ENCODE results near the gene VCPKMT.

GRCh38 chr14:50088117-50088515, 28.3 kb downstream of the VCPKMT start:
- TF ChIP-seq EZH2 (IDR thresholded peaks at IDR 0.05; ENCODE audit: borderline replicate concordance, low read depth, low read length), result no peak
- TF ChIP-seq, protein P1, sequence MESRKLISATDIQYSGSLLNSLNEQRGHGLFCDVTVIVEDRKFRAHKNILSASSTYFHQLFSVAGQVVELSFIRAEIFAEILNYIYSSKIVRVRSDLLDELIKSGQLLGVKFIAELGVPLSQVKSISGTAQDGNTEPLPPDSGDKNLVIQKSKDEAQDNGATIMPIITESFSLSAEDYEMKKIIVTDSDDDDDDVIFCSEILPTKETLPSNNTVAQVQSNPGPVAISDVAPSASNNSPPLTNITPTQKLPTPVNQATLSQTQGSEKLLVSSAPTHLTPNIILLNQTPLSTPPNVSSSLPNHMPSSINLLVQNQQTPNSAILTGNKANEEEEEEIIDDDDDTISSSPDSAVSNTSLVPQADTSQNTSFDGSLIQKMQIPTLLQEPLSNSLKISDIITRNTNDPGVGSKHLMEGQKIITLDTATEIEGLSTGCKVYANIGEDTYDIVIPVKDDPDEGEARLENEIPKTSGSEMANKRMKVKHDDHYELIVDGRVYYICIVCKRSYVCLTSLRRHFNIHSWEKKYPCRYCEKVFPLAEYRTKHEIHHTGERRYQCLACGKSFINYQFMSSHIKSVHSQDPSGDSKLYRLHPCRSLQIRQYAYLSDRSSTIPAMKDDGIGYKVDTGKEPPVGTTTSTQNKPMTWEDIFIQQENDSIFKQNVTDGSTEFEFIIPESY (CRISPR knock-in tag; IDR thresholded peaks at IDR 0.05), result no peak
- no peak for TF ChIP-seq ZFX (CRISPR knock-in tag; IDR thresholded peaks at IDR 0.05)
- no peak for TF ChIP-seq DIDO1 (tag; IDR thresholded peaks at IDR 0.05; ENCODE audit: low read depth)
- TF ChIP-seq CAMTA2 (CRISPR knock-in tag; conservative IDR thresholded peaks at IDR 0.05), result no peak
- TF ChIP-seq, protein P2, sequence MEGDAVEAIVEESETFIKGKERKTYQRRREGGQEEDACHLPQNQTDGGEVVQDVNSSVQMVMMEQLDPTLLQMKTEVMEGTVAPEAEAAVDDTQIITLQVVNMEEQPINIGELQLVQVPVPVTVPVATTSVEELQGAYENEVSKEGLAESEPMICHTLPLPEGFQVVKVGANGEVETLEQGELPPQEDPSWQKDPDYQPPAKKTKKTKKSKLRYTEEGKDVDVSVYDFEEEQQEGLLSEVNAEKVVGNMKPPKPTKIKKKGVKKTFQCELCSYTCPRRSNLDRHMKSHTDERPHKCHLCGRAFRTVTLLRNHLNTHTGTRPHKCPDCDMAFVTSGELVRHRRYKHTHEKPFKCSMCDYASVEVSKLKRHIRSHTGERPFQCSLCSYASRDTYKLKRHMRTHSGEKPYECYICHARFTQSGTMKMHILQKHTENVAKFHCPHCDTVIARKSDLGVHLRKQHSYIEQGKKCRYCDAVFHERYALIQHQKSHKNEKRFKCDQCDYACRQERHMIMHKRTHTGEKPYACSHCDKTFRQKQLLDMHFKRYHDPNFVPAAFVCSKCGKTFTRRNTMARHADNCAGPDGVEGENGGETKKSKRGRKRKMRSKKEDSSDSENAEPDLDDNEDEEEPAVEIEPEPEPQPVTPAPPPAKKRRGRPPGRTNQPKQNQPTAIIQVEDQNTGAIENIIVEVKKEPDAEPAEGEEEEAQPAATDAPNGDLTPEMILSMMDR (IDR thresholded peaks at IDR 0.05 in 2 of 3, conservative IDR thresholded peaks at IDR 0.05 in 1 of 3; ENCODE audit: insufficient read depth in 2 of 3, low read depth in 1 of 3, low read length in 3 of 3), result no peak
- TF ChIP-seq PURB (CRISPR knock-in tag; IDR thresholded peaks at IDR 0.05; ENCODE audit: low read depth), result no peak
- no peak for TF ChIP-seq PTBP1 (IDR thresholded peaks at IDR 0.05; ENCODE audit: low read depth, low read length)
- no peak for TF ChIP-seq POLR2AphosphoS2 (IDR thresholded peaks at IDR 0.05; ENCODE audit: low read length)
- TF ChIP-seq, protein P3, sequence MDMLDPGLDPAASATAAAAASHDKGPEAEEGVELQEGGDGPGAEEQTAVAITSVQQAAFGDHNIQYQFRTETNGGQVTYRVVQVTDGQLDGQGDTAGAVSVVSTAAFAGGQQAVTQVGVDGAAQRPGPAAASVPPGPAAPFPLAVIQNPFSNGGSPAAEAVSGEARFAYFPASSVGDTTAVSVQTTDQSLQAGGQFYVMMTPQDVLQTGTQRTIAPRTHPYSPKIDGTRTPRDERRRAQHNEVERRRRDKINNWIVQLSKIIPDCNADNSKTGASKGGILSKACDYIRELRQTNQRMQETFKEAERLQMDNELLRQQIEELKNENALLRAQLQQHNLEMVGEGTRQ (CRISPR knock-in tag; IDR thresholded peaks at IDR 0.05), result no peak
- TF ChIP-seq HDAC6 (IDR thresholded peaks at IDR 0.05; ENCODE audit: low read depth, low read length), result no peak
- no peak for TF ChIP-seq CBX3 (IDR thresholded peaks at IDR 0.05; ENCODE audit: borderline replicate concordance in 1 of 2, low read length in 2 of 2)

Measured in K562 (cell line).